ENCODE results near the gene ZNHIT3.

- TF ChIP-seq CTCF (conservative IDR thresholded peaks at IDR 0.05) (no peak), EZH2 (IDR thresholded peaks at IDR 0.05; ENCODE audit: low read depth) (no peak)
Measured at GRCh38 chr17:36506831-36507230, 20.4 kb downstream of the ZNHIT3 start.

Data from PC-9 (cell line).